ENCODE measurements around the gene GPR18.

DNA sequence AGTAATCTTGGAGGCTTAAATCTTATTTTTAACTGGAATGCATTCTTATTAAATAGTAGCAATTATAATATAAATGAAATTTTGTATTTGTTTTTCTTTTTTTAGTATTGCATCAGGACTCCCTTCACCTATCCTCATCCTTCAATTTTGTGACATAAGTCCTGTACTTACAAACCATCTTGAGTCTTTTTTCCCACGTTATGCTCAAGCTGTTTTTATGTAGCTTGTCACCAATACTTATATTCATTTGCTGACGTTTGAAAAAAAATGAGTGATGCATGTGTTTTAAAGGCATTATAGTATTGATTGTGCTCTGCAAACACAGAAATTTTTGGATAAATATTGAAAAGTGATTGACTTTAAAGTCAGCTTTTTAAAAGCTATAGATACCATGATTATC lies 888 bp downstream of the GPR18 start:
- TF ChIP-seq, protein P1, sequence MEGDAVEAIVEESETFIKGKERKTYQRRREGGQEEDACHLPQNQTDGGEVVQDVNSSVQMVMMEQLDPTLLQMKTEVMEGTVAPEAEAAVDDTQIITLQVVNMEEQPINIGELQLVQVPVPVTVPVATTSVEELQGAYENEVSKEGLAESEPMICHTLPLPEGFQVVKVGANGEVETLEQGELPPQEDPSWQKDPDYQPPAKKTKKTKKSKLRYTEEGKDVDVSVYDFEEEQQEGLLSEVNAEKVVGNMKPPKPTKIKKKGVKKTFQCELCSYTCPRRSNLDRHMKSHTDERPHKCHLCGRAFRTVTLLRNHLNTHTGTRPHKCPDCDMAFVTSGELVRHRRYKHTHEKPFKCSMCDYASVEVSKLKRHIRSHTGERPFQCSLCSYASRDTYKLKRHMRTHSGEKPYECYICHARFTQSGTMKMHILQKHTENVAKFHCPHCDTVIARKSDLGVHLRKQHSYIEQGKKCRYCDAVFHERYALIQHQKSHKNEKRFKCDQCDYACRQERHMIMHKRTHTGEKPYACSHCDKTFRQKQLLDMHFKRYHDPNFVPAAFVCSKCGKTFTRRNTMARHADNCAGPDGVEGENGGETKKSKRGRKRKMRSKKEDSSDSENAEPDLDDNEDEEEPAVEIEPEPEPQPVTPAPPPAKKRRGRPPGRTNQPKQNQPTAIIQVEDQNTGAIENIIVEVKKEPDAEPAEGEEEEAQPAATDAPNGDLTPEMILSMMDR (IDR thresholded peaks at IDR 0.05; ENCODE audit: insufficient read depth, low read length, poor library complexity, severe bottlenecking) = no peak
- no peak for TF ChIP-seq EZH2phosphoT487 (conservative IDR thresholded peaks at IDR 0.05; ENCODE audit: low read length)
